HFFc6 (cell line): Measurements from ENCODE around the gene SDCCAG8. TPM values are rescaled to one million over a fixed set of nuclear protein-coding genes. Genes with fewer than 3 reads are reported as not detected.

Experiments used
- DNase-seq: peaks from one replicate; pipeline ENCODE4 v3.0.0-alpha.2; 2018
- H3K27ac Mint-ChIP-seq: 2 replicates; pipeline ENCODE4 v1.8.0; 2020; ENCODE audit warnings: mild to moderate bottlenecking, mixed read lengths
- H3K27me3 Mint-ChIP-seq: 2 replicates; pipeline ENCODE4 v1.8.0; 2021; ENCODE audit warnings: mild to moderate bottlenecking, moderate library complexity, mixed read lengths; ENCODE audit not compliant: insufficient read depth
- H3K36me3 Mint-ChIP-seq: 2 replicates; pipeline ENCODE4 v1.8.0; 2021; ENCODE audit warnings: low read depth, mixed read lengths
- H3K4me1 Mint-ChIP-seq: 2 replicates; pipeline ENCODE4 v1.8.0; 2020; ENCODE audit warnings: low read depth, mixed read lengths
- H3K4me3 Mint-ChIP-seq: 2 replicates; pipeline ENCODE4 v1.8.0; 2020; ENCODE audit warnings: mild to moderate bottlenecking, moderate library complexity, mixed read lengths
- H3K9me3 Mint-ChIP-seq: 2 replicates; pipeline ENCODE4 v1.8.0; 2020; ENCODE audit warnings: mild to moderate bottlenecking, mixed read lengths
- CTCF ChIP-seq: fragments of 200-600 bp; sonication (generic); IDR thresholded peaks from 2 replicates; pipeline ENCODE4 v1.5.0; 2021; ENCODE audit warnings: antibody characterized with exemption, mild to moderate bottlenecking
- total RNA-seq, 6 experiments: library from RNA; stranded (reverse); fragmentation: NEBNext Ultra II Directional; extraction: Animal tissue kit (Norgen Biotek cat#: 25700); gene quantifications; 2 replicates in 1 of 6; 3 replicates in 5 of 6; pipeline ENCODE4 v1.2.3, GENCODE V29; 2021

The SDCCAG8 gene
- total RNA-seq, 6 experiments from 2014 or later = 22.3 to 31.2 (median 26.1) TPM

- DNase-seq = no peak
- H3K36me3 Mint-ChIP-seq = peaks cover 58% of the 10 kb centered on the region
- H3K27me3 Mint-ChIP-seq = peaks cover 3% of the 10 kb centered on the region
- H3K4me3 Mint-ChIP-seq = peak overlapping the region; percentile 18; the same call in 1 of the 2 replicates
- TF ChIP-seq CTCF = no peak
- H3K9me3 Mint-ChIP-seq = peaks cover 9% of the 10 kb centered on the region
- peaks cover 80% of the 10 kb centered on the region for H3K4me1 Mint-ChIP-seq
- peak overlapping the region; percentile 20; the same call in 1 of the 2 replicates for H3K27ac Mint-ChIP-seq
Measured at GRCh38 chr1:243291292-243291691, 35.5 kb downstream of the SDCCAG8 start.

- Mint-ChIP-seq H3K4me1 (peaks cover 78% of the 10 kb centered on the region), H3K36me3 (peaks cover 67% of the 10 kb centered on the region)
Measured at GRCh38 chr1:243292117-243292516, 36.3 kb downstream of the SDCCAG8 start.

GRCh38 chr1:243293941-243294722 lies 38.3 kb downstream of the SDCCAG8 start:
- peaks cover 75% of the 10 kb centered on the region for H3K36me3 Mint-ChIP-seq
- peak overlapping the region; percentile 80 for H3K27ac Mint-ChIP-seq
- H3K9me3 Mint-ChIP-seq = peaks cover 9% of the 10 kb centered on the region
- peaks cover 64% of the 10 kb centered on the region for H3K4me1 Mint-ChIP-seq
- H3K4me3 Mint-ChIP-seq = peak overlapping the region; percentile 20; the same call in 1 of the 2 replicates
- no peak for DNase-seq
- H3K27me3 Mint-ChIP-seq = peaks cover 3% of the 10 kb centered on the region
- no peak for TF ChIP-seq CTCF

More at GRCh38 chr1:243292117-243292516, 36.3 kb downstream of the SDCCAG8 start:
- no peak for DNase-seq
- peaks cover 9% of the 10 kb centered on the region for H3K9me3 Mint-ChIP-seq
- no peak for TF ChIP-seq CTCF
- peaks cover 3% of the 10 kb centered on the region for H3K27me3 Mint-ChIP-seq
- H3K27ac Mint-ChIP-seq = no peak overlapping the region
- no peak overlapping the region for H3K4me3 Mint-ChIP-seq

GRCh38 chr1:243294723-243295121 lies 38.9 kb downstream of the SDCCAG8 start:
- no peak overlapping the region for H3K4me3 Mint-ChIP-seq
- H3K4me1 Mint-ChIP-seq = peaks cover 58% of the 10 kb centered on the region
- H3K27me3 Mint-ChIP-seq = peaks cover 3% of the 10 kb centered on the region
- H3K27ac Mint-ChIP-seq = peak overlapping the region; percentile 80
- H3K36me3 Mint-ChIP-seq = peaks cover 75% of the 10 kb centered on the region
- no peak for TF ChIP-seq CTCF
- H3K9me3 Mint-ChIP-seq = peaks cover 9% of the 10 kb centered on the region
- DNase-seq = peak; percentile 62

- no peak overlapping the region for H3K4me3 Mint-ChIP-seq
- peaks cover 28% of the 10 kb centered on the region for H3K4me1 Mint-ChIP-seq
- no peak overlapping the region for H3K27ac Mint-ChIP-seq
- H3K36me3 Mint-ChIP-seq = peaks cover 68% of the 10 kb centered on the region
- TF ChIP-seq CTCF = no peak
- H3K9me3 Mint-ChIP-seq = peaks cover 7% of the 10 kb centered on the region
- no peak for DNase-seq
- peaks cover 3% of the 10 kb centered on the region; the same call in 1 of the 2 replicates for H3K27me3 Mint-ChIP-seq
Measured at GRCh38 chr1:243299069-243299468, 43.2 kb downstream of the SDCCAG8 start.
